DMS 273 (cell line): ENCODE data around the gene GRWD1.

Source experiments
- DNase-seq: peaks from one replicate; lab custom pipeline; 2025; ENCODE audit not compliant: unreplicated experiment; lab: John Stamatoyannopoulos, UW

Gene GRWD1

DNA sequence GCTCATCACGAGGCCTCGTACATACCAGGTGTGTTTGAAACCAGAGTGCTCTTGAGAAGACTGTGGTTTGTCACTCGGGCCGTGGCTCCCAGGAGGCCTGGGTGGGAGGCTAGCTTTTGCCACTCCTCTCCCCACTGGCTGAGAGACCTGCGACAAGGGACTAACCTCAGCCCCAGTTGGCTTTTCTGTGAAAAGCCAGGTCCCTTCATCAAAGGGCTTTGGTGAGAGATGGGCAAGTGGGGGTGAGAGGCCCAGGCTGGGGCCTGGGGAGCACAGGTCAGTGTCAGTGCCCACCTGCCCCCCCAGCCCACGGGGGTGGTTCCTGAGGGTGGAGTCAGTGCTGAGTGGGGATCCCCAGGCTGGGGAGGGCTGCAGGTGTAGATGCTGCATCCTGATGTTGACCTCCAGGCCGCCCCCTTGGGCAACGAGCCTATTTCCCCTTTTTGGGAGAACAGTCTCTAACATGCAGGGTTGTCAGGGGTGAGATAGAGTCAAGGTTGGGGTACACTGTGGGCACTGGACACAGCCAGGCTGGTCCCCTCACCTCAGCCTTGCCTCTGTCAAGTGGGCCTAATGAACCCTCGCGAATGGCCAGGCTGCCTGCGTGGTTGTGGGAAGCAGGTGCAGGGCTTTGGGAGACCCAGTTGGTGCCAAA is 10.3 kb downstream of the GRWD1 start:
- DNase-seq: no peak

DNA sequence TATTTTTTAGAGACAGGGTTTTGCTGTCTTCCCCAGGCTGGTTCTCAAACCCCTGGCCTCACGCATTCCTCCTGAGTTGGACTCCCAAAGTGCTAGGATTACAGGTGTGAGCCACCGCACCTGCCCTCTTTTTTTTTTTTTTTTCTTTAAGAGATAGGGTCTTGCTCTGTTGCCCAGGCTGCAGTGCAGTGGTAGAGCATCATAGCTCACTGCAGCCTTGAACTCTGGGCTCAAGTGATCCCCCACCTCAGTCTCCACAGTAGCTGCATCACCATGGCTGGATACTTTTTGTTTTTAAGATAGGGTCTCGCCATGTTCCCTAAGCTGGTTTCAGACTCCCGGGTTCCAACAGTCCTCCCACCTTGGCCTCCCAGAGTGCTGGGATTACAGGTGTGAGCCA is 11.1 kb downstream of the GRWD1 start:
- DNase-seq: no peak

DNA sequence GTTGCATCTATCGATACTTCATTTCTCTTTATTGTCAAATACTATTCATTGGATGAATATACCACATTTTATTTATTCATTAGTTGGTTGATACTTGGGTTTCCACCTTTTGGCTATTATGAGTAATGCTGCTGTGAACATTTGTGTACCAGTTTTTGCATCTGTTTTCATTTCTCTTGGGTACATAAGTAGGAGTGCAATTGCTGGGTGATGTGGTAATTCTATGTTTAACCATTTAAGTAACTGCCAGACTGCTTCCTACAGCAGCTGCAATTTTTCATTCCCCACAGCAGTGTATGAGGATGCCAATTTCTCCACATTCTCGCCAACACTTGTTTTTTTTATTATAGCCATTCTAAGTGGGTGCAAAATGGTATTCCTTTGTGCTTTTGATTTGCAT is 12.2 kb downstream of the GRWD1 start:
- no peak for DNase-seq

DNA sequence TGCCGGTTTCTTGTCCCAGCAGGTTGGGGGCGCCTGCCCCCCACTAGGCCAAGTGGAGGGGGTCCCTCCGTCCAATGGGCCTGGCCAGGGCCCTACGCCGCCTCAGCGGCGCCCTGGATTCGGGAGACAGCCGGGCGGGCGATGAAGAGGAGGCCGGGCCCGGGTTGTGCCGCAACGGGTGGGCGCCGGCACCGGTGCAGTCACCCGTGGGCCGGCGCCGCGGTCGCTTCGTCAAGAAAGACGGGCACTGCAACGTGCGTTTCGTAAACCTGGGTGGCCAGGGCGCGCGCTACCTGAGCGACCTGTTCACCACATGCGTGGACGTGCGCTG is 15.8 kb downstream of the GRWD1 start:
- no peak for DNase-seq

DNA sequence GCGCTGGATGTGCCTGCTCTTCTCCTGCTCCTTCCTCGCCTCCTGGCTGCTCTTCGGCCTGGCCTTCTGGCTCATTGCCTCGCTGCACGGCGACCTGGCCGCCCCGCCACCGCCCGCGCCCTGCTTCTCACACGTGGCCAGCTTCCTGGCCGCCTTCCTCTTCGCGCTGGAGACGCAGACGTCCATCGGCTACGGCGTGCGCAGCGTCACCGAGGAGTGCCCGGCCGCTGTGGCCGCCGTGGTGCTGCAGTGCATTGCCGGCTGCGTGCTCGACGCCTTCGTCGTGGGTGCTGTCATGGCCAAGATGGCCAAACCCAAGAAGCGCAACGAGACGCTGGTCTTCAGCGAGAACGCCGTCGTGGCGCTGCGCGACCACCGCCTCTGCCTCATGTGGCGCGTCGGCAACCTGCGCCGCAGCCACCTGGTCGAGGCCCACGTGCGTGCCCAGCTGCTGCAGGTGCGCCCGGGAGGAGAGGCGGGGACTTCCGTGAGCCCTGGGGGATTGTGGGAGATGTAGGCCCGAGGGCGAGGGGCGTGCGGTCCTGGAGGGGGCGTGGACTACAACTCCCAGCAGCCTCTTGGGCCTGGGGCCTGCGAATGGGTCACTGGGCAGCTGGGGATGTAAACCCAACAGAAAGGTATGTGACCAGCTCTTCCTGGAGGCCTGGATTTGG is 16.3 kb downstream of the GRWD1 start:
- DNase-seq: peak; percentile 44

DNA sequence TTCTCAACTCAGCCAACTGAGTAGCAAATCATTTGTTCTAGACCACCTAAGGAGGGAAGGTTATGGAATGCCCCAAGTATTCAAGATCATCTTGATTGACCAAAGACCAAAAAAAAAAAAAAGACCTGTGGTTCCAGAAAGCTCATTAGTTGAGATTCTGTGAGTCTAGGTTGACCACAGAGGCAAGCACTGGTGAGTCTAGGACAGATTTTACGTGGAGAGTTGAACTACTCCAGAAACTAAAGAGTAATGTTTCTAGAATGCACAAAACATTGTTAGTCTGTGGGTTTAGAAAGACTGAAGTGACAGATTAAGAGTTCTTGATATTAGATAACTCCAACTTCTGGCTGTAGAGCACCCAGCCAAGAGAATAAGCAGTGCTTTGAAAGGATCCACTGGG is 19.4 kb downstream of the GRWD1 start:
- no peak for DNase-seq

DNA sequence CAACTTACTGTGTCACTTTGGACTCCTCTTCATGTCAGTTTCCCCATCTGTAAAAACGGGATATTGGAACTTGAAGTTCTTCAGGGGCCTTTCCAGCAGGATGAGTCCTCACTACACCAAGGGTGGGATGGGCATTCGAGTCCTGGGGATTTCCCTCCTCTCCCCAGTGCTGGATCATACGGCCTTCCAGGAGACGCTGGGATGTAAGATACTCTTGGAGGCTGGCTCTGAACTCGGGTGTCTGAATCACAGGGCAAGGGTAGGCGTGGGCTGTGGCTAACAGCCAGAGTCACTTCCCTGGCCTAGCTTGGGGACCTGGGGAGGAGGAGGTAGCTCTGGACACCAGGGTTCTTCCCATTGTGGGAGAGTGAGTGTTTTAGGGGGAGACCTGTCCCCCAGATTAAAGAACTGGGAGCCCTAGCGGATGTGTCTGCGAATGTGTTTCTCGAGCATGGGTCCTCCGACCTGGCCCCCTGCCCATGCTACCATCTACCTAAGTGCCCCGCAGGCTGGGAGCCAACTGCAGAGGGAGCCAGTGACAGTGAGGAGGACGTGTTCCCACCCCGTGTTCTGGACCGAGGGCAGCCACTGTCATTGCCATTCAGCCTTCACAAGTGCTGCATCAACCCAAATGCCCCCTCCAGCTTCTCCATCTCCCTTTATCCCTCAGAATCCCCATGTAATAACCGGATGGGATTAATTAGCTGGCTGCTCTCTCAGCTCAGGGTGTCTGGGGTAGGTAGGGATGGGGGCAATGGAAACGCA is 21.0 kb downstream of the GRWD1 start:
- no peak for DNase-seq

DNA sequence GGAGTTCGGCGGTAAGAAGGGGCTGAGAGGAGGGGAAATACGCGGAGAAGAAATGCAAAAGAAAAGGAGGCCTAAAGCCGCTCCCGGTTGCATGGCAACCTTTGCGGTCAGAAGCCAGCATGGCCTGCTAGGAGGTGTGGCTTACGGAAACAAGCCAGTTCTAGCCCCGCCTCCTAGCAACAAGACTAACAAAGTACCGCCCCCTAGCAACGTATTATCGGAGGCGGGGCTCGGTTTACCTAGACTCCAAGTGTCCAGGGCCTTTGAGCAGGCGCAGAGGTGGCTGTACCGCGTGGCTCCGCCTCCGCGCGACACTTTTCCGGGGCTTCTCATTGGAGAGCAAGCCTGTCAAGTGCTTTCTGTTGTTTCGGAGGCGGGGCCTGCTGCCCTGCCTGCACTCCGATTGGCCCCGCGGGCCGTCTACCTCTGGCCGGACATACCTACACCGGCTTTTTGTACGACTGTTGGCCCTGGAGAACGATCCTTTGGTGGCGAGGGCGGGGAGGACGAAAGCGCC is 23.0 kb downstream of the GRWD1 start:
- DNase-seq: peak; percentile 100

DNA sequence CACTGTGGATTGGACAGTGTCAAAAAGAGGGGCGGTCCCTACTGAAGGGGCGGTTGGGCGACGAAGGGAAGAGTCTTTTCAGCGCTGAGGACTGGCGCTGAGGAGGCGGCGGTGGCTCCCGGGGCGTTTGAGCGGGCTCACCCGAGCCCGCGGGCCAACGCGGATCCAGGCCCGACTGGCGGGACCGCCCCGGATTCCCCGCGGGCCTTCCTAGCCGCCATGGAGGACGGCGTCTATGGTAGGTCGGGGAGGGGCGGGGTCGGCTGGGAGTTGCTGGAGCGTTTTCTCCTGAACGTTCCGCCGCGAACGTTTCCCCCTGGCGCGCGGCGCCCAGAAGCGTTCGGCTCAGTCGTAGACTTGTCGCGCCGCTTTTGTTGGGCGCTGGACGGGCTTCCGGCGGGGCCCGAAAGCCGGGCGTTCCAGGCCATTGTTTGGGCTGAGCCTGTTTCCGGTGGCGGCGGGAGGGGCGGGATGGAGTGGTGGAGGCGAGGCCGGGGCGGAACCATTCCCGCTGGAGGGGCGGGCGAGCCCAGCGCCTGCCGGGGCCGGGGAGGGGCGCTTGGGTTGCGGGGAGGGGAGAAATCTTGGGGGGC is 23.6 kb downstream of the GRWD1 start, which contains the start of gene CYTH2:
TSS of gene CYTH2 (plus strand) at position 81 of the 593 bp plus-strand sequence. CDS start at position 220, 139 bp downstream.
- peak; percentile 90 for DNase-seq

DNA sequence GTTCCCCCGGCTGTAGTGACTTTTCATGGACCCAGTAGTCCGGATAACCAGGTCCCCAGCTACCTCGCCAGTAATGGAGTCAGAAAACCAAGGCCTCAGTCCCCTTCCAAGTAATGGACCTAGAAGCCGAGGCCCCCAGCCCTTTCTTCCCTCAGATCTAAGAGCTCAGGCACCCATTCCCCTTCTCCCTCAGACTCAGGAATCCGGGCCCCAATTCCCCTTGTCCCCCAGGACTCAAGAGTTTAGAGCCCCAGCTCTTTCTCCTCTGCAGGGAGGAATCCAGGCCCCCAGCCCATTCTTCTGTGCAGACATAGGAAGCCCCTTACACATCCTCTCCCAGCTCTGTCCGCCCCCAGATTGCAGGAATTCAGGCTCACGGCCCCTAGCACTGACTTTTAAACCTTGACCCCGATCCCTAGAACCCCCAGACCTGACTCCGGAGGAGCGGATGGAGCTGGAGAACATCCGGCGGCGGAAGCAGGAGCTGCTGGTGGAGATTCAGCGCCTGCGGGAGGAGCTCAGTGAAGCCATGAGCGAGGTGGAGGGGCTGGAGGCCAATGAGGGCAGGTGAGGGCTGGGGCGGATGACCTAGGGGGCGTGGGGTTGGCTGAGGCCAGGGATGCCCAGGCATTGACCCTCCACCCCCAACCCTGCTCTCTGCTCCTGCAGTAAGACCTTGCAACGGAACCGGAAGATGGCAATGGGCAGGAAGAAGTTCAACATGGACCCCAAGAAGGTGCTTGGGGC is 24.3 kb downstream of the GRWD1 start:
- no peak for DNase-seq

DNA sequence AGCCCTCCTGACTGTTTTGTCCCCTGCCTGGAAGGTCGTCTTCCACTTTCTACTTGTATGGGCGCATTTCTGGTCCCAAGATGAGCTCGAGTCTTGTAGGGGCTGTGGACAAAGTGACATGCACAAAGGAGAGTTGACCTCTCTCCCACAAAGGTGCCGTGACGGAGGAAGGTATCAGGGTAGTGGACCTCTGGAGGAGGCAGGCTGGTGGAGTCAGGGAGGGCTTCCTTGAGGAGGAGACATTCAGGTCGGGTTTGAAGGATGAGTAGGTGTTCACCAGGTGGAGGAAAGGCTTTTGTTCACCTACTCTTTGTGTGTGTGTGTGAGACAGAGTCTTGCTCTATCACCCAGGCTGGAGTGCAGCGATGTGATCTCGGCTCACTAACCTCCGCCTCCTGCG is 25.1 kb downstream of the GRWD1 start:
- no peak for DNase-seq

DNA sequence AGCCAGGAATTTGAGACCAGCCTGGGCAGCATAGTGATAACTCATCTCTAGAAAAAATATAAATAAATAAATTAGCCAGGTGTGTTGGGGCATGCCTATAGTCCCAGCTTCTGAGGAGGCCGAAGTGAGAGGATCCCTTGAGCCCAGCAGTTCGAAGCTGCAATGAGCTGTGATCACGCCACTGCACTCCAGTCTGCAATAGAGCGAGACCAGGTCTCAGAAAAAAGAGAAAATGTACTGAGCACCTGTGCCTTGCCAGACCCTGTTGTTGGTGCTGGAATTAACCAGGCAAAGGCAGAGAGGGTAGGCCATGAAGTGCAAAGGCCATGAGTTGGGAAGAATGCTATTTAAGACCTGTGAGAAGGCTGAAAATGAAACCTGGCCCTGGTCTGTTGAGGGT is 26.1 kb downstream of the GRWD1 start:
- no peak for DNase-seq

DNA sequence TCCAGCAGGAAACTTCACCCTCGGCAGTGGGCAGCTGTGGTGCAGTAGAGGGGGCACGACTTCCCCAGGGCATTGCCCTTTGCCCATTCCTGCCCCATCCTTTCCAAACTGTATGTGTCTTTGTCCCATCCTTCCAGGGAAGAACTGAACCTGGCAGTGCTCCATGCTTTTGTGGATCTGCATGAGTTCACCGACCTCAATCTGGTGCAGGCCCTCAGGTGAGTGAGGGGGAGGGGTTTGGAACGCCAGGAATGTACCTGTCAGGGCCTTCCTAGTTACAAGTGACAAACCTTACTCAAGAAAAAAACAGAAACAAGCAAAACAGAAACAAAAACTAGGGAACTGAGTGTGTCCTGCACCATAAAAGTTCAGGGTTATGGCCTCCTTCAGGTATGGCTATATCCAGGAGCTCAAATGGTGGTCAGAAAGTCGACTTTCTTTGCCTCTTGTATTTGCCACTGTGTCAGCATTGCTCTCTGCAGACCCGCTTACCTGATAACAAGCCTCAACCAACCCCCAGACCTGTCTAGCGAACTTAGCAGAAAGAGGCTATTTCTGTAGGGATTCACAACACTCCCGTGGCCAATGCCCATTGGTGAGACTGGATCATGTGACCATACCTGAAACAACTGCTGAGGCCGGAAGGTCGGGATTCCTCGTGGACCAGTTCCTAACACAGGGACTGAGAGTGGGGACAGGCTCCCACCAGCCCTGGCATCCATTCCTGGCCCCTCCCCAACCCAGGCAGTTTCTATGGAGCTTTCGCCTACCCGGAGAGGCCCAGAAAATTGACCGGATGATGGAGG is 27.6 kb downstream of the GRWD1 start:
- no peak for DNase-seq

DNA sequence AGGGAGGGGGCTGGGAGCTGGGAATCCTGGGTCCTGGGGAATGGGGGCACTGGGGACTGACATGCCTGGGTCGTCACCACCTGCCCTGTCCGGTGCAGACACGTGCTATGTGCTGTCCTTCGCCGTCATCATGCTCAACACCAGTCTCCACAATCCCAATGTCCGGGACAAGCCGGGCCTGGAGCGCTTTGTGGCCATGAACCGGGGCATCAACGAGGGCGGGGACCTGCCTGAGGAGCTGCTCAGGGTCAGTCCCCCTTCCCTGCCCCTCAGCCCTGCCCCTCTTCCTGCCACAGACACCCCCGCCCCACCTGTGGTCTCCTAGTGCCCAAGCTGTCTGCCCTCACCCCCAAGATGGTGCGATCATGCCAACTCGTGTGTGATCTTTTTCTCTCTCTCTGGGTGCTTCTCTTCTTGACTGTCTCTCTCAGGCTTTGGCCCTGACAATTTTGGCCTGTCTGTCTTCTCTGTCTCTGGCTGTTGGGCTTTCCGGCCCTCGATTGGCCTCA is 28.4 kb downstream of the GRWD1 start:
- no peak for DNase-seq

DNA sequence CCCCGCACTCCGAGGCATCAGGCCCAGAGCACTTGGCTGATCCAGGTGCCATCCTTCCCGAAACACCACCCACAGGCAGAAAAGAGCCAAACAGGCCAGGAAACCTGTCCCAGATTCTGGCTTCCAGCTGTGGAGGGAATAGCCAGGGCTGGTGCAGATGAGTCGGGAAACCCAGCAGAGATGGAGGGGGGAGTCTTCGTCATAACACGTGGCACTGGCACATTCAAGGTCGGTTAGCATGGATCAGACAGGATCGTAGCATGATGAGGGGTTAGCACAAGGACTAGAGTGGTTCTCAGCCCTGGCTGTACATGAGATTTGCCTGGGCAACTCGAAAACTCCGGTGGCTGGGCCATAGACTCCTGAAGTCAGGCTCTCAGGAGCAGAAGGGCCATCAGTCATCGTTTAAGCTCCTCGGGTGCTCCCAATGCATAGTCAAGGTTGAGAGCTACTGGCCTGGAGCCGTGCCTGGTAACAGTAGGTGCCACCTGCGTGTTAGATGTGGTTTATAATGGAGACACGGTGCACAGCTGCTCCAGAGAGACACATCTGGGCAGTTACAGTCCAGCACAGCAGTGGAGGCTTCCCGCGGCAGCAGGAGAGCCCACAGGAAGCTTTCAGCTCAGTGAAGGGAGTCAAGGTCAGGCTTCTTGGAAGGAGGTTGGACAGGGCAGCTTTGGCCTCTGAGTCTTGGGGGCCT is 29.7 kb downstream of the GRWD1 start:
- DNase-seq: no peak

DNA sequence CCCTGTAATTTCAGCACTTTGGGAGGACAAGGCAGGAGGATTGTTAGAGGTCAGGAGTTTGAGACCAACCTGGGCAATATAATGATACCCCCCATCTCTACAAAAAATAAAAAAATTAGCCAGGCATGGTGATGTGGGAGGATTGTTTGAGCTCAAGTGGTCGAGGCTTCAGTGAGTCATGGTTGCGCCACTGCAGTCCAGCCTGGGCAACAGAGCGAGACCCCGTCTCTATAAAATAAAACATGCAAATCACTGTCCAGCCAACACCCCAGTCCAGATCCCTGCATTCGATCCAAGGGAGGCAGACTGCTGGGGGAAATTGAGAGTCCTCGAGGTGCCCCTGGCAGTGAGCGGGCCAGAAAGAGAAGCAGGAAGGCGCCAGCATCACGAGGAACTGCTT is 30.4 kb downstream of the GRWD1 start:
- no peak for DNase-seq

DNA sequence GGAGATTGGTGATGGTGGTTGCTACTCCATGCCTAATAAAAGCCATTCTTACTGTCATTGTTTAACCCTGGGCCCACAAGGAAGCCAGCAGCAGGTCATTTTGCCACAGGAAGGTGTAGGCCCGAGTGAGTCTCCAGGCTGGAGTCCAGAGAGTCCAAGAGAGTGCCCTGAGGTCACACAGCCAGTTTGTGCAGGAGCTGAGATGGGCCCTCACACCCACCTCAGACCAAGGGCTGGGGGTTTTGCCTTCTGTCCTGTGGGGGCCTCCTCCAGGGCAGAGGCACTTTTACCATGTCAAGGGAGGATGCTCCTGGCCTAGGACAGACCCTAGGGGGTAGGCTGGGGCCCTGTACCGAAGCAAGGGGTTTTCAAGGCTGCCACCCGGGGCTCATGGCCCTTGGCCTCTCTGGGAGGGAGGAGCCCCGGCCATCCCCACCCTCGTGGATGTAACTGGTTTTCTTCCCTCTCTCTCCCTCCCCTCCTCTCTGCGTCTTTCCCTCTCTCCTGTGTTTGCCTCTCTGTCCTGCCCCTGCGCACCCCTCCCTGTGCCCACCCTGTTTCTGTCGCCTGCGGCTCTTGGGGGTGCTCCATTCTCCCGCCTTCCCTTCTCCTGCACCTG is 31.4 kb downstream of the GRWD1 start:
- no peak for DNase-seq

DNA sequence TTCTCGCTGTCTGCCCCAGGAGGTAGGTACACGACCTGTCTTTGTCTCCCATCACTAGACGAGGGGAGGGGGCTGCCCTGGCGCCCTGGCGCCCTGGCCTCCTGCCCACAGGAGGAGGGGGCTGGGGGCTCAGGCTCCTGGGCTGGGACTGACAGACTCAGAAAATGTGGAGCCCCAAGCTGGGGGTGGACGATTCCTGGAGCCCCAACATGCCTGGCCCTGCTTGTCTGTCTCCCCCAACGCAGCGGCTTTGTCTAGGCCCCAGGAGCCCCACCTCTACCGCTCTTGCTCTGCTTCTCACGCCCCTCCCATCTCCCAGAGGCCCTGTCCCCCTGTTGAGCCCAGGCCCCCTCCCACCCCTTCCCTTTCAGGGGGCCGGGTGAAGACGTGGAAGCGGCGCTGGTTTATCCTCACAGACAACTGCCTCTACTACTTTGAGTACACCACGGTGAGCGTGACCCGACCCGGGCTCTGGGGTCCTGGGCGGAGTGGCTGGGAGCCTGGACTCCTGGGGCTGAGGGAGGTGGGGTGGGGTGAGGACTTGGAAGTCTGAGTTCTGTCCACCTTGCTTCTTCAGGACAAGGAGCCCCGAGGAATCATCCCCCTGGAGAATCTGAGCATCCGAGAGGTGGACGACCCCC is 32.0 kb downstream of the GRWD1 start:
- DNase-seq: no peak
